Right ventricle myocardium superior (tissue), 1 donor: ENCODE measurements around the gene TMEM30B. TPM values are rescaled to one million over a fixed set of nuclear protein-coding genes. Genes with fewer than 3 reads are reported as not detected.

ENCODE experiments used
- ATAC-seq: fragments of 200-7000 bp; cut with Tn5 transposase; one replicate; pipeline ENCODE4 v1.9.1; 2020; ENCODE audit warnings: mild to moderate bottlenecking; ENCODE audit not compliant: poor library complexity
- DNase-seq: peaks from one replicate; pipeline ENCODE4 v3.0.0-alpha.2; 2020
- intact Hi-C: fragments of 100-400 bp; cut with DNase I; formaldehyde crosslinking; loops from one replicate; pipeline ENCODE4 v1.11.2; 2022
- total RNA-seq: library from RNA; stranded (reverse); fragmentation: NEBNext Ultra II Directional; extraction: Animal tissue kit (Norgen Biotek cat#: 25700); gene quantifications from one replicate; pipeline ENCODE4 v1.2.1, GENCODE V29; 2021
- donor health status: DM: no; HTN: yes; CAD: no; lungs with severe emphysema.

Gene TMEM30B
- total RNA-seq, 1 donor from 2014 or later, result 0.27 TPM

DNA sequence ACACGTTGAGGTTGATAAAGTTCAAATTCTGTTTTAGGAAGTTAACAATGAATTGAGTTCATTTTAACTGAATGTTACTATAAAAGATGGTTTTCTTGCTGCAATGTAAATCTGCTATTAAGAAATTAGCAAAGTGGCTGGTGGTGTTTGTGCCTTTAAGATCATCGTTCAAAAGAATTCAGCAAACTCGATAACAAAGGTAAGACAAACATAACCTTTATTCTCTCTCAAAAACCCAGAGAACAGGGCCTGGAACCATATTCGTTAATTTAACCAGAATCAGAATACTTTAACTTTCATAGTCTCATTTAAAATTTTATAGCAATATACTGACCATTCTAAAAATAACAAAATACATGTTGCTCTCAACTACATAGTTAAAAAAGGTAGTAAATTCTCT lies 3.4 kb downstream of the TMEM30B start:
- intact Hi-C loops, result no loop called here
- ATAC-seq (no peak), DNase-seq (no peak)

DNA sequence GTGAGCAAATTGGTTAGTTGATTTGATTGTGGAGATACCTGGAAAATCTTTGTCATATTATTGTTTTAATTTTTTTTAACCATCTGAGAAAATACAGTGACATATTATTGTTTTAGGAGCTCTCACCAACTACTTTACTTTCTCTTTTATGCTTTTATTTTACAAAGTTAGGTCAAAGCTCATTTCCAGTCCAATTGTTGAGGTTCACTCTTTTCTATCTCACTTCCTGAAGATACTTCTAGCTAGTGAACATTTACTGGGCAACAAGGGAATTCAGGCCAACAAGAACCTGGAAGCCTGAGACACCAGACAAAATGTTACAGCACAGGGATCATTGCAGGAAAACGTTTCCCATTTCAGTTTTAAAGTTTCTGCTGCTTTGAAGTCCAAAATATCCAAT lies 3.9 kb downstream of the TMEM30B start:
- DNase-seq, result no peak
- ATAC-seq, result no peak
- intact Hi-C loops, result no loop called here

GRCh38 chr14:61271552-61271951 lies 9.6 kb downstream of the TMEM30B start:
- intact Hi-C loops, result no loop called here
- DNase-seq (no peak), ATAC-seq (peak; percentile 81)

DNA sequence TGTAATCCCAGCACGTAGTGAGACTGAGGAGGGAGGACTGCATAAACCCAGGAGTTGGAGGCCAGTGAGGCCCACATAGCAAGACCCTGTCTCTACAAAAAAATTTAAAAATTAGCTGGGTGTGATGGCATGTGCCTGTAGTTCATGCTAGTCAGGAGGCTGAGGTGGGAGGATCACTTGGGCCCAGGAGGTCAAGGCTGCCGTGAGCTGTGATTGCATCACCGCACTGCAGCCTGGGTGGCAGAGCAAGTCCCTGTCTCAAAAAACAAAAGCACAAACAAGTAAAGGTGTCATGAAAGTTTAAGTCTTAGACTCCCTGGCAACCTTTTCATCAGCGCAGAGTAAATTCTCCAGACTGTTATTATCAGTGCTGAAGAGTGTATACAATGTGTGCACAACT lies 10.4 kb downstream of the TMEM30B start:
- ATAC-seq (no peak), DNase-seq (no peak)
- intact Hi-C loops, result no loop called here

DNA sequence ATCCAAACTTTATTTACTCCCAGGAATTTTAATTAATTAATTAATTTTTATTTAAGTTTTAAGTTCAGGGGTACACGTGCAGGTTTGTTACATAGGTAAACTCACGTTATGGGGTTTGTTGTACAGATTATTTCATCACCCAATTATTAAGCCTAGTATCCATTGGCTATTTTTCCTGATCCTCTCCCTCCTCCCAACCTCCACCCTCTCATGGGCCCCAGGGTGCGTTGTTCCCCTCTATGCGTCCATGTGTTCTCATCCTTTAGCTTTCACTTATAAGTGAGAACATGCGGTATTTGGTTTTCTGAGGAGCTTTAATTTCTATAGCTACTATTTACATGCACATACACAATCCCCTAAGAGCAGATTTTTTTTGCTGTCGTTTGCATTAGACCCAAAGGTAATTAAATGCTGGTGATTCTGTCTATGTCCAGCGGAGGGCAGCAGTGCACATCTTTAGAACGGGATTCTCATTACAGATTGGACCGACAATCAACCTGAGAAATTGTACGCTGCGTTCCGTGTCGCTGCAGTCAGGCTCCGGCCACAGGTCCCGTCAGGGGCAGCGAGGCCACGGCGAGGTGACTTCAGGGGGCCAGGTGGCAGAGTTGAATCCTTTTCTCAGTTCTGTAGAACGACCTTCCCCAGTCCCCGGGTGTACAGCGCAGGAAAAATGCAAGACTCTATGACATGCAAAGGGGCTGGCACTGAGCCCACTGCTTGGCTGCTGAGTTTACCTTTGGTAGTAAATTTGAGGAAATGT lies 11.6 kb downstream of the TMEM30B start:
- ATAC-seq, result peak; percentile 86
- intact Hi-C loops, result no loop called here
- peak; percentile 66 for DNase-seq

DNA sequence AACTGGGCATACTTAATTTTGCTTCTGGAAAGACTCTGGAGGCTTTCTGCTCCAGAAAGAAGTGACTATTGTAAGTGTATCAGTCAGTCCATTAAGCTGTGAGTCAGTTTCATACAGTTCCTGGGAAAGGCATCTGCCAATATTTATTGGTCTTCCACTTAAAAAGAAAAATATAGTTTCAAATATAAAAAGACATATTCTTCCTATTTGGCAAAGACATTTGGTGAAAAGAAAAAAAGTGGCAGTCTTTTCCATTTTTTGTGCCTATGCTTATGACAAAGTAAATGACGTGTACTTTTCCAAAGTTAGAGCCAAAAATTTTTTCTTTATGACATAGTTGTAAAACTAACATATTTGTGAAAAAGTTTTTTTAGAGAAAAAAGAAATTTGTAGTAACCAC lies 12.3 kb downstream of the TMEM30B start:
- intact Hi-C loops, result no loop called here

DNA sequence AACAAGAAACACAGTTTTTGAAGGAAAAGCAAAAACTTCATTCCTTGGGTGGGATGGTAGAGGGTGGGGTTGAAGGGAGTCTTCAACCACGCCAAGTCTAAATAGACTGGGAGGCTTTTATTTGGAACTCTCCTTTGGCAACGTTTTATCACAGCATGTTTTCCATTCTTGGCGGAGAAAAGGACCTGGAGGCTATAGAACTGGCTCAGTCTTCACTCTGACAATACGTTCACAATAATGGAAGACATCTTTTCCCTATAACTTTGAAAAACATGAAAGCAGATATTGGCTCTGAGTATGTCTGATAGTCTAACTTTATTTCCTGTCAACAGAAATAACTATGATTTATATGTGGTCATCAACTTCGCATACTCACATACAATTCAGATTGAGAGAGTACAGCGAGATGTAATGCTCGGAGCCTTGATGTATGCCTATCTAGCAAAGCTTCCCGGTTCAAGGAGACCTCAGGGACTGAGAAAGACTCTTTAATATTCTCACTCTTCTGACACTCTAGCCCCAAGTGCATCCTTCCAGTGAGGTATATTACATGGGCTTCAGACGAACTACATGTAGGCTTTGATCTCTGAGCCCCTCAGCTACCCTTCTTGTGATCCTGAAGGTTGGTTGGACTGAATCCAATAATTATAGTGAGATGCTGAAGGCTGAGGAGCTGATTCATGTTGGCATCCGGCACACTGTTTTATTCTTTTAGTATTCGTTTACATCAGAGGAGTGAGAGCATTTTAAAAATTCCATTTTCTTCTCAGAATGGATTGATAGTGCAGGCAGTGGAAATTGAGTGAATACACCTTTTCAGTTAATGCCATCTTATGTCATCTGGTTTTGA lies 14.0 kb downstream of the TMEM30B start:
- intact Hi-C loops, result no loop called here
- no peak for DNase-seq
- no peak for ATAC-seq

More for the DNA sequence above, 12.3 kb downstream of the TMEM30B start:
- DNase-seq (no peak), ATAC-seq (no peak)

- intact Hi-C loops, result no loop called here
- ATAC-seq (no peak), DNase-seq (no peak)
These were observed 14.7 kb downstream of the TMEM30B start for GRCh38 chr14:61266436-61266835.

DNA sequence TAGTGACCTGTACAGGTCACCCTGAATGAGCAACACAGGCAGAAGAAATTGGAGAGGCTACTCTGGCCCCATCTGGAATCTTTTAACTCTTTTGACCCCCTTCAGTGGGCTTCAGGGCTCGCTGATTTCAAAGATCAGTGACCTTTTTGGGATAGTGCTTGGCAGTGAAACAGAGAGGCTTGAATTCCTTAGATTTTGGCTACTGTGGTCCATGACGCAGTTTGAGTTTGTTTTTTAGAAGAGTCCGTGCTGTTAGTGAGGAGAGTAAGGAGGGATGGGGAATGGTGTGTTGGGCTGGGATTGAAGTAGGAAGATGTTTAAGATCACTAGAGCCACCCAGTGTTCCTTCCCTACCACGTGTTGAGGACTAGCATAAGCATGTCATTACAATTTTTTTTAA lies 16.5 kb downstream of the TMEM30B start:
- intact Hi-C loops, result no loop called here
- DNase-seq, result no peak
- no peak for ATAC-seq

GRCh38 chr14:61264010-61264571 lies 17.0 kb downstream of the TMEM30B start:
- DNase-seq, result no peak
- intact Hi-C loops, result no loop called here
- ATAC-seq, result no peak

GRCh38 chr14:61262082-61262481 lies 19.1 kb downstream of the TMEM30B start:
- intact Hi-C loops, result no loop called here
- no peak for ATAC-seq
- no peak for DNase-seq

DNA sequence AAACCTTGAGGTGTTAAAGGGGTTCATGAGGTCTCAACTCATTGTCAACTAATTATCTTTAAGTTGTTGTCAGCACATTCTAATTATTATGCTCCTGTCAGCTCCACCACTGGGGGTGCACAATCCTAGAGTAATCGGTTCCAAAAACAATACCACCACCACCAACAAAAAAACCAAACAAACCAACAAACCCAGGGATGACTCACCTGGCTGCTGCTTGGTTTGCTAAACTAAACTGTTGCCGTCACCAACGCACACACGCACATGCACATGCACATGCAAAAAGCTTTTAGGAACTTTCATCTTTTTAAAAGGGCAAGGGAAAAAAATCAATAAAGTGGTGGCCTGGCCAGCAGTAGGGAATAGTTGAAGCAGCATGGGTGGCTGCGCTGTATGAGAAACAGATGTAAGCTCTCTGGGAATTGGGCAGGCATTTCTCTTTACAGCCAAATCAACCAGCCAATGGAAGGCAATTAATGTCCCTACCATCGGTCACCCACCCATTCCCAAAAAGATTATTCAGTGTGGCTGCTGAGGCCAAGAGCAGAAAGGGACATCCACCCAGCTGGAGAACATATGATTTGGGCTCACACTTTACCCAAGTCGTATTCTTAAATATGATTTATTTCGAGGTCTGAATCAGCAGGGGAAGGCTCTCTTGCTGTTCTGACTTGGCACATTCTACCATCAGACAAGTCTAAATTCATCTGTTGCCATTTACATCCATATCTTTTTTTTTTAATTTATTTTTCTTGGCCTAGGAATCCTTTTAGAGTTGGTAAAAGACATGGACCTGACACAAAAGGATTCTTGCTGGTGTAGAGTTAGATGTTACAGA lies 20.0 kb downstream of the TMEM30B start:
- no peak for DNase-seq
- intact Hi-C loops, result no loop called here
- no peak for ATAC-seq

DNA sequence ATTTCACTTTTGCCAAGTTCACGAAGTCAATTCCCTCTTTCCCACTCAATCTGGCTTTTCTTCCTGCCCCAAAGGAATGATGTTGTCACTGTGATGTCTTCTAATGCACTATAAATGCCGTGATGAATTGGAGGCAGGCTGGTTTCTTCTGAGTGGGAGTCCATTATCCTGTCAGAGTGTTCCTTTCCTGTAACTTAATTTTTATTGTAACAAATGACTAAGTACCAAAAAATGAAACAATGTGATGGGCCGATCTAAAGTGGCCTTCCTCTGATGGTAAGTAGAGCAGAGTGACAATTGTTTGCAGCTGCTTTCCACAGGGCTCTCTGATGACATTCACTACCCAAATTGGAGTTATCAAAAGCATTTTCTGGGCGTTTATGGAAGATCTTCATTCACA lies 22.2 kb downstream of the TMEM30B start:
- ATAC-seq (no peak), DNase-seq (no peak)
- intact Hi-C loops, result loop anchor here (10.0 kb wide), 1 partner anchor 234 kb away; no protein-coding TSS in a partner anchor

GRCh38 chr14:61257469-61258057 lies 23.6 kb downstream of the TMEM30B start:
- no peak for ATAC-seq
- no peak for DNase-seq
- intact Hi-C loops, result loop anchor here (10.0 kb wide), 1 partner anchor 233 kb away; no protein-coding TSS in a partner anchor

GRCh38 chr14:61256826-61257468 lies 24.2 kb downstream of the TMEM30B start:
- intact Hi-C loops, result loop anchor here (10.0 kb wide), 1 partner anchor 232 kb away; no protein-coding TSS in a partner anchor
- no peak for ATAC-seq
- no peak for DNase-seq

DNA sequence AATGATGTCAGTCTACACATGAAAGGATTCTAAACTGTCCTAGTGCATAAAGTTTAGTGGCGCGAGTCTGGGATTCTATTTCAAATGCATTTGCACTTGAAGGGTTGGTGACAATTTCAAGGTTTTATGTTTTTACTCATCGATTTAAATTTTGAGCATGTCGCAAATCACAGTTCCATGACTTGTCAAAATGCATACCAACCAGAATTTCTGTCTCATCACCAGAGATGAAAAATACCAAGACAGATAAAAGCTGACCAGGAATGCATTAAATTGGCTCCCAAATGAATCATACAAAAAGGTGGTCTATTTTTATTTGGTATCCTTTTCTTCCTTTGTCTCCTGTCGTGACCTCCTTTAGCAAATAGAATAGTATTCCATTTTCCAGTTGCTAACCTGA lies 25.2 kb downstream of the TMEM30B start:
- intact Hi-C loops, result loop anchor here (10.0 kb wide), 1 partner anchor 231 kb away; no protein-coding TSS in a partner anchor
- DNase-seq, result no peak
- no peak for ATAC-seq

DNA sequence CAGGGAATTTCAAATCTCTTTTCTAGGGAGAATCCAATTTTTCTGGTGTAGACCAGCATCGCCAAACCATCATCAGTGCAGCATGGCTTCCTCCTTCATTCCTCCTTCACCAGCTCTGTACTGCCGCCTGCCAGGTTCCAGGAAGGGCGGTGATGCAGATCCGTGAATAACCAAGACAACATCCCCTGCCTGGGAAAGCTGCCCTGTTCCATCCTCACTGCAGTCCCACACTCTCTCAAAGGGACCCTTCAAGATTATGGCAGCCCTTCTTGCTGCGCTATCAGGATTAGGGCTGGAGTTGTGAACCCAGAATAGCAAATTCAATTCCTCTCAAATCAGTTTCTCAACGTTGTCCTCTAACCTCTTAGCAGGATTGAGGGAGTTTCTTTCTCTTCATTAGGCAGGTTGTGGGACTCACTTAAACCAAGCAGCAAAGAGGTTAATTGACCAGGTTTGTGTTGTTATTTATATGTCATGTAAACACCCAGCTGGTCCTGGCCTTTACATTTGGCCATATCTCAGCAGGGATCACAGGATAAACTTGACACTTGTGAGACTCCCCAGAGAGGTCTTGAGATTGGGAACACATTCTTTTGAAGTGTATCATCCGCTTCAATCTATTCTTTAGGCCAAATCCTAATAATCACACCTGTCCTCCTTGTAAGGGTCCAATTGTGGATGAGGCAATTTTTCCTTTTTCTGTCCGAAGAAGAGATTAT lies 26.2 kb downstream of the TMEM30B start:
- DNase-seq (no peak), ATAC-seq (no peak)
- intact Hi-C loops, result loop anchor here (5.0 to 10.0 kb wide), 2 partner anchors 230 to 628 kb away; no protein-coding TSS in a partner anchor
